HG03039 (cell line): ENCODE results near the gene CETP.
A peak's percentile ranks its signal among the peaks of the same experiment; 100 is the strongest.
"Not testable (repeated sequence)": the region's sequence is repeated elsewhere in the genome, so short reads cannot be mapped to it uniquely, and the experiment has no call there.

ENCODE experiments used
- ATAC-seq: cut with Tn5 transposase; IDR thresholded peaks from one replicate; pipeline ENCODE4 v1.9.1; 2021; ENCODE audit warnings: mild to moderate bottlenecking, moderate library complexity; ENCODE audit not compliant: unreplicated experiment

The CETP gene

GRCh38 chr16:56953006-56953405, 8.7 kb upstream of the CETP start:
- no peak for ATAC-seq

- ATAC-seq, result no peak
Measured at GRCh38 chr16:56956076-56956475, 5.7 kb upstream of the CETP start.

- no peak for ATAC-seq
Measured at GRCh38 chr16:56956756-56957155, 5.0 kb upstream of the CETP start.

GRCh38 chr16:56960681-56961281, 969 bp upstream of the CETP start:
- ATAC-seq, result no peak

GRCh38 chr16:56961386-56961785, 364 bp upstream of the CETP start:
- no peak for ATAC-seq

GRCh38 chr16:56964243-56965148, 2.7 kb downstream of the CETP start:
- ATAC-seq, result peak; percentile 66

GRCh38 chr16:56965149-56966092, 3.7 kb downstream of the CETP start:
- ATAC-seq, result no peak

GRCh38 chr16:56966093-56966475, 4.3 kb downstream of the CETP start:
- ATAC-seq, result no peak

- ATAC-seq, result no peak
Measured at GRCh38 chr16:56967733-56968132, 6.0 kb downstream of the CETP start.

- ATAC-seq, result no peak
Measured at GRCh38 chr16:56969769-56970168, 8.0 kb downstream of the CETP start.

- ATAC-seq, result peak; percentile 49
Measured at GRCh38 chr16:56970934-56971767, 9.4 kb downstream of the CETP start.

- ATAC-seq, result no peak
Measured at GRCh38 chr16:56971768-56972043, 10.0 kb downstream of the CETP start.

- no peak for ATAC-seq
Measured at GRCh38 chr16:56972403-56973293, 10.9 kb downstream of the CETP start.

GRCh38 chr16:56973294-56973689, 11.5 kb downstream of the CETP start:
- ATAC-seq, result no peak

- not testable (repeated sequence) for ATAC-seq
Measured at GRCh38 chr16:56973899-56974298, 12.1 kb downstream of the CETP start.

- no peak for ATAC-seq
Measured at GRCh38 chr16:56974549-56975300, 13.0 kb downstream of the CETP start.

- ATAC-seq, result no peak
Measured at GRCh38 chr16:56975714-56976113, 14.0 kb downstream of the CETP start.

- ATAC-seq, result no peak
Measured at GRCh38 chr16:56977216-56977615, 15.5 kb downstream of the CETP start.
